Measurements from ENCODE around the gene CCDC149.

The CCDC149 gene

GRCh38 chr4:24871210-24871609, 41.6 kb downstream of the CCDC149 start:
- Histone ChIP-seq H3K27ac (ENCODE audit: insufficient read depth in 1 of 2, low read depth in 1 of 2, low read length in 2 of 2, poor library complexity in 1 of 2, severe bottlenecking in 2 of 2) (no peak overlapping the region), H3K27me3 (replicated peaks in 2 of 5; ENCODE audit: control insufficient read depth in 4 of 5, insufficient read depth in 5 of 5, low read length in 4 of 5) (no peaks in the 10 kb centered on the region), H3K4me1 (ENCODE audit: control extremely low read depth in 1 of 4, control insufficient read depth in 4 of 4, insufficient read depth in 4 of 4, low read length in 3 of 4) (no peaks in the 10 kb centered on the region), H3K4me3 (ENCODE audit: control insufficient read depth in 1 of 7, extremely low read depth in 1 of 7, insufficient read depth in 4 of 7, low read depth in 2 of 7, low read length in 6 of 7) (no peak overlapping the region), H3K9me3 (ENCODE audit: control extremely low read depth in 1 of 5, control insufficient read depth in 4 of 5, insufficient read depth in 2 of 5, low read depth in 1 of 5, low read length in 4 of 5) (peaks cover 0 to 2% (median 0%) of the 10 kb centered on the region in 5 experiments), H3K36me3 (ENCODE audit: control insufficient read depth in 4 of 4, insufficient read depth in 4 of 4, low read length in 3 of 4) (peaks cover 0 to 16% (median 0%) of the 10 kb centered on the region in 4 experiments)
- ChIA-PET CTCF (no interaction called here), POLR2A (no interaction called here)
- no peak for DNase-seq
- WGBS (ENCODE audit: insufficient coverage), result 100% methylated on average over 1 of the region's 3 CpGs

- WGBS (ENCODE audit: insufficient coverage), result 94% methylated on average over 8 of the region's 9 CpGs
- DNase-seq, result no peak
- H3K36me3 ChIP-seq (ENCODE audit: control insufficient read depth in 4 of 4, insufficient read depth in 4 of 4, low read length in 3 of 4), result peaks cover 0 to 13% (median 0%) of the 10 kb centered on the region in 4 experiments
- peaks cover 2 to 29% (median 4%) of the 10 kb centered on the region in 5 experiments for H3K9me3 ChIP-seq (ENCODE audit: control extremely low read depth in 1 of 5, control insufficient read depth in 4 of 5, insufficient read depth in 2 of 5, low read depth in 1 of 5, low read length in 4 of 5)
- POLR2A ChIA-PET, result no interaction called here
- CTCF ChIA-PET, result no interaction called here
- H3K27me3 ChIP-seq (replicated peaks in 2 of 5; ENCODE audit: control insufficient read depth in 4 of 5, insufficient read depth in 5 of 5, low read length in 4 of 5), result no peaks in the 10 kb centered on the region
- no peak overlapping the region for H3K27ac ChIP-seq (ENCODE audit: insufficient read depth in 1 of 2, low read depth in 1 of 2, low read length in 2 of 2, poor library complexity in 1 of 2, severe bottlenecking in 2 of 2)
- no peaks in the 10 kb centered on the region for H3K4me1 ChIP-seq (ENCODE audit: control extremely low read depth in 1 of 4, control insufficient read depth in 4 of 4, insufficient read depth in 4 of 4, low read length in 3 of 4)
- no peak overlapping the region for H3K4me3 ChIP-seq (ENCODE audit: control insufficient read depth in 1 of 7, extremely low read depth in 1 of 7, insufficient read depth in 4 of 7, low read depth in 2 of 7, low read length in 6 of 7)
Observed at GRCh38 chr4:24867766-24868296, 45.0 kb downstream of the CCDC149 start.

GRCh38 chr4:24867251-24867650, 45.6 kb downstream of the CCDC149 start:
- Histone ChIP-seq H3K27me3 (replicated peaks in 2 of 5; ENCODE audit: control insufficient read depth in 4 of 5, insufficient read depth in 5 of 5, low read length in 4 of 5) (no peaks in the 10 kb centered on the region), H3K27ac (ENCODE audit: insufficient read depth in 1 of 2, low read depth in 1 of 2, low read length in 2 of 2, poor library complexity in 1 of 2, severe bottlenecking in 2 of 2) (no peak overlapping the region), H3K36me3 (ENCODE audit: control insufficient read depth in 4 of 4, insufficient read depth in 4 of 4, low read length in 3 of 4) (peaks cover 0 to 7% (median 0%) of the 10 kb centered on the region in 4 experiments), H3K4me3 (ENCODE audit: control insufficient read depth in 1 of 7, extremely low read depth in 1 of 7, insufficient read depth in 4 of 7, low read depth in 2 of 7, low read length in 6 of 7) (no peak overlapping the region), H3K4me1 (ENCODE audit: control extremely low read depth in 1 of 4, control insufficient read depth in 4 of 4, insufficient read depth in 4 of 4, low read length in 3 of 4) (no peaks in the 10 kb centered on the region), H3K9me3 (ENCODE audit: control extremely low read depth in 1 of 5, control insufficient read depth in 4 of 5, insufficient read depth in 2 of 5, low read depth in 1 of 5, low read length in 4 of 5) (peaks cover 2 to 29% (median 4%) of the 10 kb centered on the region in 5 experiments)
- 100% methylated on average over 1 of the region's 1 CpG for WGBS (ENCODE audit: insufficient coverage)
- ChIA-PET CTCF (no interaction called here), POLR2A (no interaction called here)
- DNase-seq, result no peak

GRCh38 chr4:24865401-24865800, 47.4 kb downstream of the CCDC149 start:
- Histone ChIP-seq H3K27ac (ENCODE audit: insufficient read depth in 1 of 2, low read depth in 1 of 2, low read length in 2 of 2, poor library complexity in 1 of 2, severe bottlenecking in 2 of 2) (no peak overlapping the region), H3K4me3 (ENCODE audit: control insufficient read depth in 1 of 7, extremely low read depth in 1 of 7, insufficient read depth in 4 of 7, low read depth in 2 of 7, low read length in 6 of 7) (no peak overlapping the region), H3K27me3 (replicated peaks in 2 of 5; ENCODE audit: control insufficient read depth in 4 of 5, insufficient read depth in 5 of 5, low read length in 4 of 5) (no peaks in the 10 kb centered on the region), H3K36me3 (ENCODE audit: control insufficient read depth in 4 of 4, insufficient read depth in 4 of 4, low read length in 3 of 4) (peaks cover 0 to 7% (median 0%) of the 10 kb centered on the region in 4 experiments), H3K9me3 (ENCODE audit: control extremely low read depth in 1 of 5, control insufficient read depth in 4 of 5, insufficient read depth in 2 of 5, low read depth in 1 of 5, low read length in 4 of 5) (peaks cover 2 to 29% (median 7%) of the 10 kb centered on the region in 5 experiments), H3K4me1 (ENCODE audit: control extremely low read depth in 1 of 4, control insufficient read depth in 4 of 4, insufficient read depth in 4 of 4, low read length in 3 of 4) (no peaks in the 10 kb centered on the region)
- no peak for DNase-seq
- ChIA-PET CTCF (no interaction called here), POLR2A (no interaction called here)
- WGBS (ENCODE audit: insufficient coverage), result 98% methylated on average over 4 of the region's 4 CpGs

GRCh38 chr4:24863799-24864198, 49.0 kb downstream of the CCDC149 start:
- no peaks in the 10 kb centered on the region for H3K27me3 ChIP-seq (replicated peaks in 2 of 5; ENCODE audit: control insufficient read depth in 4 of 5, insufficient read depth in 5 of 5, low read length in 4 of 5)
- peaks cover 0 to 7% (median 0%) of the 10 kb centered on the region in 4 experiments for H3K36me3 ChIP-seq (ENCODE audit: control insufficient read depth in 4 of 4, insufficient read depth in 4 of 4, low read length in 3 of 4)
- H3K4me1 ChIP-seq (ENCODE audit: control extremely low read depth in 1 of 4, control insufficient read depth in 4 of 4, insufficient read depth in 4 of 4, low read length in 3 of 4), result no peaks in the 10 kb centered on the region
- no peak overlapping the region for H3K4me3 ChIP-seq (ENCODE audit: control insufficient read depth in 1 of 7, extremely low read depth in 1 of 7, insufficient read depth in 4 of 7, low read depth in 2 of 7, low read length in 6 of 7)
- ChIA-PET POLR2A (no interaction called here), CTCF (no interaction called here)
- no peak overlapping the region for H3K27ac ChIP-seq (ENCODE audit: insufficient read depth in 1 of 2, low read depth in 1 of 2, low read length in 2 of 2, poor library complexity in 1 of 2, severe bottlenecking in 2 of 2)
- peaks cover 2 to 29% (median 7%) of the 10 kb centered on the region in 5 experiments for H3K9me3 ChIP-seq (ENCODE audit: control extremely low read depth in 1 of 5, control insufficient read depth in 4 of 5, insufficient read depth in 2 of 5, low read depth in 1 of 5, low read length in 4 of 5)
- no peak for DNase-seq
- WGBS (ENCODE audit: insufficient coverage), result 100% methylated on average over 3 of the region's 8 CpGs

GRCh38 chr4:24862073-24862751, 50.6 kb downstream of the CCDC149 start:
- ChIA-PET CTCF (no interaction called here), POLR2A (no interaction called here)
- no peak overlapping the region for H3K4me3 ChIP-seq (ENCODE audit: control insufficient read depth in 1 of 7, extremely low read depth in 1 of 7, insufficient read depth in 4 of 7, low read depth in 2 of 7, low read length in 6 of 7)
- H3K9me3 ChIP-seq (ENCODE audit: control extremely low read depth in 1 of 5, control insufficient read depth in 4 of 5, insufficient read depth in 2 of 5, low read depth in 1 of 5, low read length in 4 of 5), result peaks cover 2 to 29% (median 7%) of the 10 kb centered on the region in 5 experiments
- no peak overlapping the region for H3K27ac ChIP-seq (ENCODE audit: insufficient read depth in 1 of 2, low read depth in 1 of 2, low read length in 2 of 2, poor library complexity in 1 of 2, severe bottlenecking in 2 of 2)
- H3K4me1 ChIP-seq (ENCODE audit: control extremely low read depth in 1 of 4, control insufficient read depth in 4 of 4, insufficient read depth in 4 of 4, low read length in 3 of 4), result no peaks in the 10 kb centered on the region
- no peaks in the 10 kb centered on the region for H3K27me3 ChIP-seq (replicated peaks in 2 of 5; ENCODE audit: control insufficient read depth in 4 of 5, insufficient read depth in 5 of 5, low read length in 4 of 5)
- H3K36me3 ChIP-seq (ENCODE audit: control insufficient read depth in 4 of 4, insufficient read depth in 4 of 4, low read length in 3 of 4), result no peaks in the 10 kb centered on the region
- WGBS (ENCODE audit: insufficient coverage), result 96% methylated on average over 6 of the region's 8 CpGs
- DNase-seq, result no peak

- WGBS (ENCODE audit: insufficient coverage), result 83% methylated on average over 1 of the region's 4 CpGs
- Histone ChIP-seq H3K9me3 (ENCODE audit: control extremely low read depth in 1 of 5, control insufficient read depth in 4 of 5, insufficient read depth in 2 of 5, low read depth in 1 of 5, low read length in 4 of 5) (peaks cover 0 to 5% (median 3%) of the 10 kb centered on the region in 5 experiments), H3K4me1 (ENCODE audit: control extremely low read depth in 1 of 4, control insufficient read depth in 4 of 4, insufficient read depth in 4 of 4, low read length in 3 of 4) (no peaks in the 10 kb centered on the region), H3K36me3 (ENCODE audit: control insufficient read depth in 4 of 4, insufficient read depth in 4 of 4, low read length in 3 of 4) (no peaks in the 10 kb centered on the region), H3K27me3 (replicated peaks in 2 of 5; ENCODE audit: control insufficient read depth in 4 of 5, insufficient read depth in 5 of 5, low read length in 4 of 5) (no peaks in the 10 kb centered on the region), H3K4me3 (ENCODE audit: control insufficient read depth in 1 of 7, extremely low read depth in 1 of 7, insufficient read depth in 4 of 7, low read depth in 2 of 7, low read length in 6 of 7) (no peak overlapping the region), H3K27ac (ENCODE audit: insufficient read depth in 1 of 2, low read depth in 1 of 2, low read length in 2 of 2, poor library complexity in 1 of 2, severe bottlenecking in 2 of 2) (no peak overlapping the region)
- POLR2A ChIA-PET, result no interaction called here
- CTCF ChIA-PET, result interaction anchor here (0.5 kb wide), 1 partner anchor 244 kb away, joined by 3 read pairs; no protein-coding TSS in a partner anchor
- DNase-seq, result no peak
Observed at GRCh38 chr4:24858550-24858949, 54.3 kb downstream of the CCDC149 start.
